ENCODE measurements around the gene EDN1.

DNA sequence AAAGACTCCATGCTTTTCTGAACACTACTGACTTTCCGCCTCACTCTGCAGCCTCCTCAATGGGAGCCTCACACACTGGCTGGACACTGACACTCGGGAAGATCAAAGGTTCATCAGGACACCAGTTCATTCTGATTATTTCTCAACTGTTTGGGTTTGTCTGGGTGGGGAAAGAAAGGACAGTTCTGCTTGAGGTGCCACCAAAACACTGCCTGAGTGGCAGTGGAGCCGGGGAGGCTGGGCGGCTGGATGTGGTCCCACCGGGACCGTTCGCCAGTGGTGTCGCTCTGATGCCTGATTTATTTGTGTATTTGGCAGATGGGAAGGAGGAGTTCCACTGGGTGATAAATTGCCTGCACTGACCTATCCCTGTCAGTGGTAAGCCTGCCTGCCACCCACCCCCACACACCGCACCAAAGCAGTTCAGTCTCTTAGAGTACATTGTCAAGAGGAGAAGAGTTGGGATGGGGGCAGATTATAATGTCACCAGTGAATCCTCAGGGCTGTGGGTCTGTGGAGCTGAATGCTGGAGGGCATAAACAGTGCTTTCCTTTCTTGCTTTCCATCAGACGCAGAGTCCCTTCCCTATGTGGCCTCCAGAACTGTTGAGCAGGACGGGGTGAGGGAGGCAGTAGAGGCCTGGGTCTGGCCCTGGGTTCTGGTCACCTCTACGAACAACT lies 49.8 kb downstream of the EDN1 start:
- TF ChIP-seq EZH2 (IDR thresholded peaks at IDR 0.05; ENCODE audit: insufficient read depth, low read length) = no peak
- TF ChIP-seq, protein P1, sequence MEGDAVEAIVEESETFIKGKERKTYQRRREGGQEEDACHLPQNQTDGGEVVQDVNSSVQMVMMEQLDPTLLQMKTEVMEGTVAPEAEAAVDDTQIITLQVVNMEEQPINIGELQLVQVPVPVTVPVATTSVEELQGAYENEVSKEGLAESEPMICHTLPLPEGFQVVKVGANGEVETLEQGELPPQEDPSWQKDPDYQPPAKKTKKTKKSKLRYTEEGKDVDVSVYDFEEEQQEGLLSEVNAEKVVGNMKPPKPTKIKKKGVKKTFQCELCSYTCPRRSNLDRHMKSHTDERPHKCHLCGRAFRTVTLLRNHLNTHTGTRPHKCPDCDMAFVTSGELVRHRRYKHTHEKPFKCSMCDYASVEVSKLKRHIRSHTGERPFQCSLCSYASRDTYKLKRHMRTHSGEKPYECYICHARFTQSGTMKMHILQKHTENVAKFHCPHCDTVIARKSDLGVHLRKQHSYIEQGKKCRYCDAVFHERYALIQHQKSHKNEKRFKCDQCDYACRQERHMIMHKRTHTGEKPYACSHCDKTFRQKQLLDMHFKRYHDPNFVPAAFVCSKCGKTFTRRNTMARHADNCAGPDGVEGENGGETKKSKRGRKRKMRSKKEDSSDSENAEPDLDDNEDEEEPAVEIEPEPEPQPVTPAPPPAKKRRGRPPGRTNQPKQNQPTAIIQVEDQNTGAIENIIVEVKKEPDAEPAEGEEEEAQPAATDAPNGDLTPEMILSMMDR (IDR thresholded peaks at IDR 0.05; ENCODE audit: insufficient read depth, low read depth, low read length) = no peak

Measured in astrocyte (in vitro differentiated cells and primary cell).